Lung (tissue), 12 donors: ENCODE results near the gene FAT1. TPM values are rescaled to one million over a fixed set of nuclear protein-coding genes. Genes with fewer than 3 reads are reported as not detected.

ENCODE experiments used
- ATAC-seq: fragments of 200-7000 bp; cut with Tn5 transposase; one replicate; pipeline ENCODE4 v1.9.1; 2020; ENCODE audit warnings: moderate number of reproducible peaks; ENCODE audit not compliant: insufficient read depth, low FRiP score
- DNase-seq, 3 donors: peaks; one replicate each; pipeline ENCODE4 v3.0.0-alpha.2; 2013 to 2017
- H3K27ac ChIP-seq, 2 donors: one replicate each; pipeline ENCODE4 v1.5.1; 2013; ENCODE audit warnings: mild to moderate bottlenecking in 2 of 2, moderate library complexity in 2 of 2, control low read depth in 1 of 2, inconsistent platforms in 1 of 2, low read depth in 1 of 2, low read length in 1 of 2
- H3K27me3 ChIP-seq, 3 donors: one replicate each; pipeline ENCODE4 v1.5.1; 2013; ENCODE audit warnings: low read length in 2 of 3; ENCODE audit not compliant: control insufficient read depth in 3 of 3, insufficient read depth in 3 of 3
- H3K36me3 ChIP-seq, 4 donors: one replicate each; pipeline ENCODE4 v1.5.1; 2013; ENCODE audit warnings: low read length in 4 of 4, mild to moderate bottlenecking in 1 of 4, moderate library complexity in 1 of 4; ENCODE audit not compliant: control insufficient read depth in 4 of 4, insufficient read depth in 4 of 4
- H3K4me1 ChIP-seq, 5 donors: one replicate each; pipeline ENCODE4 v1.5.1; 2013; ENCODE audit warnings: low read length in 5 of 5, mild to moderate bottlenecking in 2 of 5, moderate library complexity in 1 of 5; ENCODE audit not compliant: control insufficient read depth in 5 of 5, insufficient read depth in 5 of 5
- H3K4me3 ChIP-seq: one replicate; pipeline ENCODE4 v1.5.1; 2013; ENCODE audit warnings: mild to moderate bottlenecking, control low read depth, moderate library complexity
- H3K9ac ChIP-seq, 2 donors: one replicate each; pipeline ENCODE4 v1.5.1; 2013; ENCODE audit warnings: low read length in 2 of 2, control low read depth in 1 of 2; ENCODE audit not compliant: insufficient read depth in 1 of 2
- H3K9me3 ChIP-seq, 4 donors: one replicate each; pipeline ENCODE4 v1.5.1; 2013; ENCODE audit warnings: low read length in 3 of 4, mild to moderate bottlenecking in 1 of 4, moderate library complexity in 1 of 4; ENCODE audit not compliant: control insufficient read depth in 4 of 4, insufficient read depth in 3 of 4
- CTCF ChIP-seq: IDR thresholded peaks from 2 replicates; pipeline ENCODE4 v1.5.1; 2012; ENCODE audit warnings: mild to moderate bottlenecking; ENCODE audit errors: control extremely low read depth, extremely low read depth
- WGBS, 2 donors: extraction: QIAGEN DNeasy Blood & Tissue Kit; methylation state at CpG; one replicate each; pipeline ENCODE4 v1.1.7; 2013; 5-methylcytosine and 5-hydroxymethylcytosine counted together
- polyA plus RNA-seq, 2 donors: library from polyadenylated mRNA; stranded (reverse); fragments of 200-250 nt; gene quantifications; one replicate each; pipeline ENCODE4 v1.2.1, GENCODE V29; 2013
- total RNA-seq, 2 donors: library from RNA; depleted of rRNA in 1 of 2; stranded (reverse); fragments of >200 nt in 1 of 2; gene quantifications; one replicate each; pipeline ENCODE4 v1.2.1, GENCODE V29; 2014 to 2021
- donor health status: control.
- donor health status: control.
- donor health status: Bipolar disorder and iron deficiency.
- donor health status: healthy.
- donor health status: DM: yes; HTN: yes; CAD: no.

The FAT1 gene
- total and polyA plus RNA-seq, 4 donors: 19.4 to 318 (median 72.3) TPM

- Histone ChIP-seq H3K36me3 (no peaks in the 10 kb centered on the region), H3K4me3 (no peak overlapping the region), H3K27ac (no peak overlapping the region), H3K9ac (no peak overlapping the region), H3K4me1 (no peaks in the 10 kb centered on the region), H3K9me3 (no peaks in the 10 kb centered on the region), H3K27me3 (no peaks in the 10 kb centered on the region)
- DNase-seq (no peak), ATAC-seq (no peak)
- TF ChIP-seq CTCF: no peak
- 96 to 98% methylated on average over 3 of the region's 3 CpGs for WGBS, 2 donors
Measured at GRCh38 chr4:186761393-186761792, 37.7 kb upstream of the FAT1 start.

GRCh38 chr4:186760576-186760975 lies 36.9 kb upstream of the FAT1 start:
- Histone ChIP-seq H3K4me3 (no peak overlapping the region), H3K36me3 (no peaks in the 10 kb centered on the region), H3K27me3 (no peaks in the 10 kb centered on the region), H3K9ac (no peak overlapping the region), H3K27ac (no peak overlapping the region), H3K4me1 (no peaks in the 10 kb centered on the region), H3K9me3 (no peaks in the 10 kb centered on the region)
- ATAC-seq: no peak
- WGBS, 2 donors: 79 to 87% methylated on average over 6 of the region's 6 CpGs
- no peak for TF ChIP-seq CTCF
- no peak for DNase-seq

GRCh38 chr4:186759990-186760389 lies 36.3 kb upstream of the FAT1 start:
- H3K27me3 ChIP-seq: no peaks in the 10 kb centered on the region
- DNase-seq (no peak), ATAC-seq (no peak)
- no peak for TF ChIP-seq CTCF
- H3K36me3 ChIP-seq: no peaks in the 10 kb centered on the region
- no peaks in the 10 kb centered on the region for H3K9me3 ChIP-seq
- peaks cover 0 to 4% (median 0%) of the 10 kb centered on the region in 5 donors for H3K4me1 ChIP-seq
- H3K9ac ChIP-seq: no peak overlapping the region
- H3K4me3 ChIP-seq: no peak overlapping the region
- 87 to 93% methylated on average over 10 of the region's 10 CpGs for WGBS, 2 donors
- no peak overlapping the region for H3K27ac ChIP-seq

GRCh38 chr4:186758929-186759682 lies 35.5 kb upstream of the FAT1 start:
- DNase-seq (no peak), ATAC-seq (no peak)
- Histone ChIP-seq H3K9me3 (no peaks in the 10 kb centered on the region), H3K4me3 (no peak overlapping the region), H3K27me3 (no peaks in the 10 kb centered on the region), H3K9ac (no peak overlapping the region), H3K4me1 (peaks cover 0 to 4% (median 0%) of the 10 kb centered on the region in 5 donors), H3K27ac (no peak overlapping the region), H3K36me3 (no peaks in the 10 kb centered on the region)
- WGBS, 2 donors: 96% methylated on average over 35 of the region's 35 CpGs
- TF ChIP-seq CTCF: no peak
